GM12864 (cell line): ENCODE results near the gene RANBP3.

Source experiments
- DNase-seq: peaks from one replicate; pipeline ENCODE4 v3.0.0-alpha.2; 2011; ENCODE audit warnings: low read depth
- H3K4me3 ChIP-seq: 2 replicates; pipeline ENCODE4 v1.5.1; 2011; ENCODE audit warnings: mild to moderate bottlenecking, low read depth, low read length, control low read depth
- TF ChIP-seq, protein P1 (sequence below): IDR thresholded peaks from 2 replicates; pipeline ENCODE4 v1.5.1; 2011; ENCODE audit warnings: low read depth, mild to moderate bottlenecking, moderate library complexity, low read length, control low read depth, inconsistent platforms; ENCODE audit errors: missing control alignments

Gene RANBP3

DNA sequence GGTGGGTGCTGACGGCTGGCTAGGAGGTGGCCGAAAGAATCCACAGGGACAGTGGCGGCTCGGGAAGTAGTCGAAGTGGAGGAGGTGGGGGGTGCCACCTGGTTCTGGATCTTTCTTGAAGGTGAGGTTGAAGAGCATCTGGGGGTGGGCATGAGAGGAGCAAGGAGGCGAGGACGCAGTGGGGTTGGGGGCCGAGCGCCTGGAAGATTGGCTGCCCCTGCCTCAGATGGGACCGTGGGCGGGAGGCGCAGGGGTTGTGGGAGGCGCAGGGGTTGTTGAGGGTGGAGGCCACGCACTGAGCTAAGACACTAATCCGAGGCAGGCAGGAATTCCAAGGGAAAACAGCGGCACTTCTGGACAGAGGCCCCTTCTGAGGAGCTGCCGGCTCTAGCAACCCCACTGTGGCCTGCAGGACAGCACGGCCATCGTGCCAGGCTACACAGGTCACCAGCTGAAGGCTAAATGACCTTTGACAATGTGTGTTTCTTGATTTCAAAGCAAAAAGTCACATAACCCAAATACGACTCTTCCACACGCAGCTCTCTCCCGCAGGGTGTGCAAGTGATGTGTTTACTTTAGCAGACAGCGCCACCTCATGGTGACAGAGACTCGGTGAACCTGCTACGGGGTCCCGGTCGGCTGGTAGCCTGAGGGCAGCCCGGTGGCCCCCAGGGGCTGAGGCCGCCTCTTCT lies 44.1 kb upstream of the RANBP3 start:
- TF ChIP-seq, protein P1, sequence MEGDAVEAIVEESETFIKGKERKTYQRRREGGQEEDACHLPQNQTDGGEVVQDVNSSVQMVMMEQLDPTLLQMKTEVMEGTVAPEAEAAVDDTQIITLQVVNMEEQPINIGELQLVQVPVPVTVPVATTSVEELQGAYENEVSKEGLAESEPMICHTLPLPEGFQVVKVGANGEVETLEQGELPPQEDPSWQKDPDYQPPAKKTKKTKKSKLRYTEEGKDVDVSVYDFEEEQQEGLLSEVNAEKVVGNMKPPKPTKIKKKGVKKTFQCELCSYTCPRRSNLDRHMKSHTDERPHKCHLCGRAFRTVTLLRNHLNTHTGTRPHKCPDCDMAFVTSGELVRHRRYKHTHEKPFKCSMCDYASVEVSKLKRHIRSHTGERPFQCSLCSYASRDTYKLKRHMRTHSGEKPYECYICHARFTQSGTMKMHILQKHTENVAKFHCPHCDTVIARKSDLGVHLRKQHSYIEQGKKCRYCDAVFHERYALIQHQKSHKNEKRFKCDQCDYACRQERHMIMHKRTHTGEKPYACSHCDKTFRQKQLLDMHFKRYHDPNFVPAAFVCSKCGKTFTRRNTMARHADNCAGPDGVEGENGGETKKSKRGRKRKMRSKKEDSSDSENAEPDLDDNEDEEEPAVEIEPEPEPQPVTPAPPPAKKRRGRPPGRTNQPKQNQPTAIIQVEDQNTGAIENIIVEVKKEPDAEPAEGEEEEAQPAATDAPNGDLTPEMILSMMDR, result peak; percentile 78
- no peak overlapping the region for H3K4me3 ChIP-seq

DNA sequence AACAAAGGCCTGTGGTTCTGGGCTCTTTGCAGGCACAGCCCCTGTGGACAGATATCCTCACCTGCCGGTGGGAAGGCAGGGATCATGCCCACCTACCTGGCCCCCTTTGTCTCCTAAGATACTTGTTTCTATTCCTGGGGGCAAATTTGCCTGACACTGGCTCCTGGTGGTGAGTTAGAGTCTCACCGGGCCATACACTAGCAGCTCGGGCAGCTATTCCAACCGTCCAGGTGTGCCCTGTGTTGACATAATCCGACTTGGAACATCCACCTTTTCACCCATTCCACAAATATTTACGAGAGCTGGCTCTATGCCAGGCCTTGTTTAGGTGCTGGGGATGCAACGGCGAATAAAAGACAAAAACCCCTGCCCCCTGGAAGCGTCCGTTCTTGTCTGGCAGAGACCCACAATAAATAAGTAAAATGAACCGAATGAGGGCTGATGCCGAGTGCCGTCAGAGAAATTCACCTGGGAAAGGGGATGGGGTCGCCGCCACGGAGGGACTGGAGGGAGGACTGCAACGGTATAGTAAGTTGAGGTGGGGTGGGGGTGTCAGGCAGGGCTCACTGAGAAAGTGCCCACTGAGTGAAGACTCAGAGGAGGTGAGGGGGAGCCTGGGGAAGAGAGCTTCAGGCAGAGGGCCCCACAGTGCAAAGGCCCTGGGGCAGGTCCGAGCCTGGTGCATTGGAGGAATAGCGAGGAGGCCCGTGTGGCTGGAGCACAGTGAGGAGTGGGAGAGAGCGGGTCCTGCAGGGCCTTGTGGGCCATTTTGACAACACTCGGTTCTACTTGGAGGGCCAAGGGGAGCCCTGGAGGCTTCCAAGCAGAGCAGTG lies 43.2 kb upstream of the RANBP3 start:
- H3K4me3 ChIP-seq, result no peak overlapping the region
- TF ChIP-seq, protein P1, result no peak
- no peak for DNase-seq

More for the DNA sequence above, 44.1 kb upstream of the RANBP3 start:
- DNase-seq, result peak; percentile 27

DNA sequence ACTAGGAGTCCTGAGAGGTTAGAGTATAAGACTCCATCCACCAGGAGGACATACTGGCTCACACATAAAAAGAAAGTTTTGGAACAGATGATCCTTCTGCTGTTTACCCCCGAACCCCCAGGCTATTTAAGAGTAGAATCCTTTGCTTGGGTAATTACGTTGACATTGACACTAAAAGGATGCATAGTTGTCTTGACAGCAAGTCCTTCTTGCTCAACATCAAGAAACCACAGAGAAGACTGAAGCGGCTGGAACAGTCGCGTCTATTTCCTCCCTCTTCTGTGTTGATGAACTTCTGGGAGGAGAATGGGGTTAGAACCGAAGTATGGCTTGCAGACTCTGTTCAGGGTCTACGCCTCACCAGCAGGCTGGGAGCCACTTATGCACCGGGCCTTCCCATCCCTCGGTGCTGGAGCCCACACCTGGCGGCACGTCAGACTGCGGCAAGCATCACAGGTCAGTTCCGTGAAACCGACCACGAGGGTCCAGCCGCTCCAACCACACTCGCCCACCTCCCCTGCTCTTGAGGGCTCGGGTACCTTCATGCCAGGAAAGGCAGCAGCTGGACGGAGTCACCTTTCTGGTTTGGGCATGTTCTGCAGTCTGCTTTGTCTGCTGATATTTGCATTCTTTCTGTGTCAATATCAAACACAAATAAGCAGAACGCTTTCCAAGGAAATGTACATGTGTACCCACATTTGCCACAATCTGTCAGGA lies 42.4 kb upstream of the RANBP3 start:
- no peak for DNase-seq
- TF ChIP-seq, protein P1, result no peak
- no peak overlapping the region for H3K4me3 ChIP-seq

DNA sequence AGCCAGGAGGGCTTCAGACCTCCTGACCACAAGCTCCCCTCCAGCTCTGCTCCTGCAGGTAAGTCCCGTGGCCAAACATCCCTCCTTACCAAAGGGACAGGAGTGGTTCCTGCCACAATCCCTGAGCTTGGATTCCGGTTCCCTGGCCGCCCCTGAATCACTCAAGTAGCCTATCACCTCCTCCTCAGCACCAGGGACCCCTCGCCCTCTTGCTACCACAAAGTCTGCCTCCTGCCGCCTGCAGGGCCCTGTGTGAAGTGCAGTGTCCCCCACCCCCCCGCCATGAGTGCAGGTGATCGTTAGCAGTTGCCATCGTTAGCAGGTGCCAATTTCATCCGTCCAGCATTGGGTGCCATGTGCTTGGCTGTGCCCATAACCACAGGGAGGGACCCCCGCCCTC lies 40.8 kb upstream of the RANBP3 start:
- H3K4me3 ChIP-seq, result no peak overlapping the region
- no peak for DNase-seq
- TF ChIP-seq, protein P1, result peak; percentile 48

DNA sequence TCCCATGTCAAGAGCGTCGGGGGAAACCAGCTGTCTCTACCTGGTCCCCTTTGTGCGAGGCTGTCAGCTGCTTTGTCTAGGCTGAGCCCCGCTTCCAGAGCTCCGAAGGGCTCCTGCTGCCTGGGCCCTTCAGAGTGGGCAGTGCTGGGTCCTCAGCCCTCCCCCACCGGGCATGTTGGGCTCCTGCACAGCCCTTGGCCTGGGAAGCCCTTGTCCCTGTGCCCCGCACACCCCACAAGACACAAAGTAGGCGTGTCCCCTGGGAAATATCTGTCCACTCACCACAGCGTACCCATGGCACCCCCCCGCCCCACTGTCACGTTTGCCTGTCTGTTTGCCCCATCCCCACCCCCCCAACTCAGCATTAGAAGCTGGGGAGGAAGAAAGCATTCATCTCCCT lies 39.6 kb upstream of the RANBP3 start:
- no peak overlapping the region for H3K4me3 ChIP-seq
- no peak for DNase-seq
- TF ChIP-seq, protein P1, result no peak

DNA sequence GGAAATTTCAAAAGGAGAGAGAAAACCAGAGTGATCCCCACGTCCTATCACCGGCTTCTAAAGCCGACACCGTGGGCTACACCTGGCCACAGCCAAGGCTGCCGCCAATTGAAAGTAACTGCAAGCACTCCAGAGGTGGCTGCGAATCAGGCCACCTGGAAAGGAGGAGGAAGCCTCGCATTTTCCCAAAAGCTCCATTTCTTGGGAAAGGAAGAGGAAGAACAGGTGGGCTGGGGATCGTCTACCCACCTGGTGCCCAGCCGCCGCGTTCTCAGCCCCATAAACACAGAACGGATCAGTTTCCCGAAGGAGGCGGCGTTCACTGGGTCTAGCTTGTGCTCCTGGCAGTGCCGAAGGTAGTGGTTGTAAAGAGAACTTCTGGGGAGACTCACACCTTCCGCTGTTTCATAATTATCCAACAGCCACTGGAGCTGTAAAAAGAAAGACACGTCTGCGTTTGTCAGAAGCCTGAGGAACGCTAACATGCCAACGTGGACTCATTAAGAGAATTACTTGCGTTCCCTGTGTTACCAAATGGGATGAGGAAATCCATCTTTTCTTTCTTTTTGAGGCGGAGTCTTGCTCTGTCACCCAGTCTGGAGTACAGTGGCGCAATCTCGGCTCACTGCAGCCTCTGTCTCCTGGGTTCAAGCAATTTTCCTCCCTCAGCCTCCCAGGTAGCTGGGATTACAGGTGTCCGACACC lies 38.1 kb upstream of the RANBP3 start:
- H3K4me3 ChIP-seq, result no peak overlapping the region
- TF ChIP-seq, protein P1, result no peak
- DNase-seq, result no peak
